ENCODE data around the gene CADPS2.

The CADPS2 gene

DNA sequence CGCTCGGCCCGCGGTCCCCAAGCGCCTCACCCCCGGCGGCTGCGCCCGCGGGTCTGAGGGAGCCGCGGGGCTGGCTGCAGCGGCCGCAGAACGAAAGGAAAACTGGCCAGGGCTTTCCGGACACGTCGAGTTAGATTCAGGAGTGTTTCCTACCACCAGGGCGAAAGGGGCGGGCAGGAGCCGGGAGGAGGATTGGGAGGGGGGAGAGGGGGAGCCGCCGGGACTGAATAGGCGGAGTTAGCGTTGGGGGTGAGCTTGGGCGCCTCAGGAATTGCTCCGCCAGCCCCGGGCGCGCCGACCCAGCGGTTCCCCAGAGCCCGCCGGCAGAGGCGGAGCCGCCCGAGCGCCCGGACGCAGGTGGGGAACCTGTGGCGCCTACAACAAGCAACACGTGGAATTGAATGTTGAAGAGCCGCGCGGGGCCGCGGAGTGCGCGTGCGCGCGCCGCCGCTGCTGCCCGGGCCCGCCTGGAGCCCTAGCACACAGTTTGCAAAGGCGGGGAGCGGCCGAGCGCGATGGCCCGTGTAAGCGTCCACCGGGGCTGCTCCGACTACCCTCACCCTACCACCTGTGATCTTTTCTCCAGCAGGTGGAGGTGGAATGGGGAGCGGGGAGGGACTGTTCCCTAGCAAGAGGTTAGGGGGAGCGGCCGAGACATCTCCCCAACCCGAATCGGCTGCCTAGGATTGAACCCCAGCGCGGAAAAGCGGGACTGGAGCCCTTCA is at the start of gene CADPS2:
TSS of gene CADPS2 (minus strand) at position 104 of the 725 bp plus-strand sequence. CDS start 123 bp downstream, outside the sequence.
- peak; percentile 38 for DNase-seq

GRCh38 chr7:122935620-122936019 is 49.4 kb upstream of the CADPS2 start:
- no peak for DNase-seq

DNA sequence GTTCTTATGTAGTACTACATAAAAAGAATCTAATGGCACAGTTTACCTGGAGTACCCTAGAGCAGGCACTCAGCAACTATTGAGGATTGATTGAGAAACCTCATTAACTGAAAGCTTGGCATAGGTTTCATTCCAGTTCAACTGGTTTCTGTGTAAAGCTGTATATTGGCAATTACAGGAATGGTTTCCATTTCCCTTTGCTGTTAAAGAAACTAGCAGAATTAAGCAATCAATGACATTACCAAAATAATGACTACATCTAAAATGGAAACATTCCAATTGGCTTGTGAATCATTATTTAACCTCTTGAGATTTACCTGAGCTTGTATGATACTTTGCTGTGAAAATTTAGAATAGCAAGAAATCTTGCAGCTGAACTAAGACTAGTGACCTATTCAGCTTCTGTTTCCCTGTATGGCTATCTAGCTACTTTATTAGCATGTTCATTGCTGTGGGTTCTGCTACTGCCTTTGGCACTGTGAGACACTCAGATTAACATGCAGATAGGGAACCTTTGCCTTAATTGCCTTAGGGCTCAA is 33.5 kb upstream of the CADPS2 start:
- DNase-seq: no peak

- no peak for DNase-seq
Measured at GRCh38 chr7:122914812-122915211, 28.6 kb upstream of the CADPS2 start.

DNA sequence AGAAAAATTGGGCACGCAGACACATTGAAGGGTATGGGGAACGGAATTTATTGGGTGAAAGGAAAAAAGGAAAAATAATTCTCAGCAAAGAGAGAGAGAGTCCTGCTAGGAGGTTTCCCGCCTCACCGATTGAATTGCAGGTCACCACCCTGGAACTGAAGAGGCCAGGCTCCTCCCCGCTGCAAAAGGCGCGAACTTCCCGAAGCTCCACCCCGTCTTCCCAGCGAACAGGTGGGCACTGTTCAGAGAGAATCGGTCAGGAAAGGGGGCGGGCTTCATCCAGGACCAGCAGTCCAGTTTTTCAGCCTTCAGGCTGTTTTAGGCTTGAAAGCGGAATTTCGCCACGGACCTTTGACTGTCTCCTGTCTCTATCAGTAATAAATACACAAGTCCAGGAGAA is 27.3 kb upstream of the CADPS2 start:
- no peak for DNase-seq

GRCh38 chr7:122902751-122903495 is 16.7 kb upstream of the CADPS2 start:
- DNase-seq: no peak

- DNase-seq: no peak
Measured at GRCh38 chr7:122901250-122901649, 15.0 kb upstream of the CADPS2 start.

DNA sequence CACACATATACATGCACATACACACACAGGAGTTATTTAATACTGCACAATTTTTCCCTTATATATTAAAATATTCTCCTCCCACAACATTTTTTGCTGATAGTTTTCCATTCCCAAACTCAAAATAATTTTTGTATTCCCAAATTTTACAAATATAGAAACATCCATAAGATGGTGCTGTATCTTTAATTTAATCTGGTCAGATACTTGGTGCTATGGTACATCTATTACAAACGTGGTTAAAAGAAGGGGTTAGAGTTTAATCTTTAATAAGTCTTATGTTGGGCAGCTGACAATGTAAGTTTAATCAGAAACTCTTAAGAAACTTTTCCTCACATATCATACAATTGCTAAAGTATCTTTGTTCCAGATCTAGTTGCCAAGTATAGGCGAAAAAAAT is 10.2 kb upstream of the CADPS2 start:
- no peak for DNase-seq

- DNase-seq: no peak
Measured at GRCh38 chr7:122893486-122893885, 7.2 kb upstream of the CADPS2 start.

- no peak for DNase-seq
Measured at GRCh38 chr7:122889116-122889515, 2.9 kb upstream of the CADPS2 start.

DNA sequence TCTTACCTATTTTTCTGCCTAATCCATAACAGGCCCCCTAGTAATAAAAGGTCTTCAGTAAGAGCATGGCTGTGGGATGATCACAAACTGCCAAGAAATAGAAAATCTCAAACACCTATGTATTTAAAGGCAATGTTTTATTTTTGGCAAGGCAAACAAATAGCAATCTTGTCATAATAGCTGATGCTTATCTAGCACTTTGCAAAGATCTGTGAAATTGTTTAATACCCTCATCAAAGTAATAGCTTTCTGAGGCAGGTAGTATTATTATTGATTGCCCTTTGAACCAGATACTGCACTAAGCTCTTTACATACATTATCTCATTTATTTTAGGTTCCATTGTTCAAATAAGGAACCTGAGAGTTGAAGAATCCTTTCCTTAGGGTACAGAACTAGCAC is 1.6 kb upstream of the CADPS2 start:
- no peak for DNase-seq

DNA sequence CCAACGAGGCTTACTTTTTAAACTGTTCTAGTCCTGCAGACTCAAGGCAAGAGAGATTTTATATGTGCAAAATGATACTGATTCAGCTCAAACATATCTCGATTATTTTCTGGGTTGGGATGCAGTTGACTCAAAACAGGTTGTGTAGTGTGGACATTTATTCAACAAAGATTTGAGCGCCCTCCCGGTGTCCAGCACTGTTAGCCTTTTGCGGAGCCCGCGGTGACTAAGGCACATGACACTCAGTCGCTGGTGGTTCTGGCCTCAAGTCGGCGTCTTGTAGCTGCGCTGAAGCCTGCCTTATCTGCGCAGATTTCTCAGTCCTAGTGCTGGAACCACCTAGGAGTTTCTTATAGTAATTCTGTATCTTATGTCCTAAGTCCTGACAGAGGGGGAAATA is 938 bp upstream of the CADPS2 start:
- no peak for DNase-seq

- DNase-seq: peak; percentile 16
Measured at GRCh38 chr7:122885583-122886356, 490 bp downstream of the CADPS2 start.

DNA sequence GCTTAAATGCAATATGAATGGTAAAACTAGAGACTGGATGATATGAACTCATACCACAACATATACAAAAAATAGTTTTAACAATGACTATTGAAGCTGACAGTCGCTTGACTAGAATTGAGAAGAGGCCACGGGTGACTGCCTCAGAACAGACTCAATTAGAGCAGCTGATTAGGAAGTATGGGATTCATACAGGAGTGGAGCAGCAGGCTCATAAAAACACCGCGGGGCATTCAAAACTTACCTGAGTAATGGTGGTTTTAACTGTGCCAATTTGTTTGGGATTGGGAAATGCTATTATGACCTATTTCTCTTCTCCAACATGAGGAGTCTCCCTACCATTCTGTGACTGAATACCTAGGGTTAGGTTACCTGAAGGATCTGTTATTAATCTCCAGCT is 2.1 kb downstream of the CADPS2 start:
- no peak for DNase-seq

DNA sequence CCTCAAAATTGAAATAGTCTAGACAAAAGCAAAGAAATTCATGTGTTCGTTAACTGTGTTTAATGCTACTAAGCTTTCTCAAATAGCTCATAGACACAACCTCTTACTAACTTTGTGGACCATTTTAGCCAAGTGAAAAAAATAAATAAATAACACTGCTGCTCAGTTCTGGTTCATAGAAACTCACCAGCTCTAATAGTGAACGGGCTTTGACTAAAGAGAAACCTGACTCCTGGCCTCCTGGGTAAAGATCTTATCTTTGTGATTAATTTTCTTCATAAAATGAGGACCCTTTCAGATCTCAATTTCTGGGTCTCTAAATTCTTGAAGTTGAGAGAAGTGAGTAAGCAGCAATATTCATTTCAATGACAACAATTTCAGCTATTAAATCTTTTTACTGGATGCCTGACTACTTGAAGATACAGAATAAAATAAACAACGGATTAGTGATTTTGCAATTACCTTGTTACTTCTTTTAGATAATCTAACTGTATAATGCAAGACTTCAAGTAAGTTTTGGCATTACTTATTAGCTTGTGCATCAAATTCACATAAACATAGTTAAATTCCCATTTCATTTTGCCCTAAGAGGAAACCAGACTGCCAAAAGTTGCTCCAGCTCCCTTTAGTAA is 3.1 kb downstream of the CADPS2 start:
- no peak for DNase-seq

DNA sequence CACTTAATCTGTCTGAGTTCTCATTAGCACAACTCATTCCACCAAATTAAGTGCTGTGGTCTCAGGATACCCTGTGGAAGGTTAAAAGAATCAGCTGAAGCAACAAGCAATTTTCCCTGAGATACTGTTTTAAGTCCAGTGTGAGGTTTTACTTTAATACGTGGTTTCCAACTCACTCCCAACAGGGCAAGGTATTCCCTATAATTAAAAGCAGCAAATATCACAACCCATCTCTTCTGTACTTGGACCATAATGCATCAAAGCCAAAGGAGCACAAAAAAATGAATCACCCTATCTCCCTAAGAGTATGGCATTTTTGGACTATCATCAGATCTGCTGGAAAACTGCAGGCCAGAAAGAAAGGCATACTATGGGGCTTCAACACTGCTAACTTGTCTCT is 4.9 kb downstream of the CADPS2 start:
- no peak for DNase-seq

GRCh38 chr7:122869260-122869659 is 17.0 kb downstream of the CADPS2 start:
- no peak for DNase-seq

GRCh38 chr7:122867471-122867980 is 18.7 kb downstream of the CADPS2 start:
- no peak for DNase-seq

GRCh38 chr7:122864838-122865237 is 21.4 kb downstream of the CADPS2 start:
- DNase-seq: no peak

DNA sequence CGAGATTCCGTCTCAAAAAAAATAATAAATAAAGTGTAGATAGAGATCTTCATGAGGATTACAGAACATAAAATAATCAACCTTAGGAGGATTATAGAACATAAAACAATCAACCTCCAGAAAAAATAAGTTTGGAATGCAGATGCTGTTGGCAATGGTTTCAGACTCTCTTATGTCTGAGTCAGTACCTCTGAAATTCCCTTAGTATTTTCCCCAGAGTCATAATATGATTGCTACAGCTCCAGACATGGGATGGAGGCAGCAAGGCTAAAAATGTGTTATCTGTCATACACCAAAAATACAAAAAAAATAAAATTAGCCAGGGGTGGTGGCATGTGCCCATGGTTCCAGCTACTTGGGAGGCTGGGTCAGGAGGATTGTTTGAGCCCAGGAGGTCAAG is 22.2 kb downstream of the CADPS2 start:
- DNase-seq: no peak

- no peak for DNase-seq
Measured at GRCh38 chr7:122858320-122858719, 27.9 kb downstream of the CADPS2 start.

- no peak for DNase-seq
Measured at GRCh38 chr7:122850528-122850927, 35.7 kb downstream of the CADPS2 start.

DNA sequence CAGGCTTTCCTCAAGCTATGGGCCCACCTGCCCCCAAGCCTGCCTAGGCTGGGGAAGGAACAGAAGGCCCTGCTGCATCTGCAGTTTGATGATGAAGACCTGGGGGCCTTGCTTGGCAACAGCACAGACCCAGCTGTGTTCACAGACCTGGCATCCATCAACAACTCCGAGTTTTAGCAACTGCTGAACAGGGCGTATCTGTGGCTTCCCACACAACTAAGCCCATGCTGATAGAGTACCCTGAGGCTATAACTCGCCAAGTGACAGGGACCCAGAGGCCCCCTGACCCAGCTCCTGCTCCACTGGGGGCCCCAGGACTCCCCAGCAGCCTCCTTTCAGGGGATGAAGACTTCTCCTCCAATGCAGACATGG is 36.3 kb downstream of the CADPS2 start:
- no peak for DNase-seq

All from NCI-H2171 (cell line).